GM21576 (cell line): ENCODE data around the gene SKIDA1.

ENCODE experiments used
- ATAC-seq: cut with Tn5 transposase; IDR thresholded peaks from one replicate; pipeline ENCODE4 v1.9.1; 2021; ENCODE audit warnings: mild to moderate bottlenecking, moderate library complexity; ENCODE audit not compliant: unreplicated experiment

Gene SKIDA1

DNA sequence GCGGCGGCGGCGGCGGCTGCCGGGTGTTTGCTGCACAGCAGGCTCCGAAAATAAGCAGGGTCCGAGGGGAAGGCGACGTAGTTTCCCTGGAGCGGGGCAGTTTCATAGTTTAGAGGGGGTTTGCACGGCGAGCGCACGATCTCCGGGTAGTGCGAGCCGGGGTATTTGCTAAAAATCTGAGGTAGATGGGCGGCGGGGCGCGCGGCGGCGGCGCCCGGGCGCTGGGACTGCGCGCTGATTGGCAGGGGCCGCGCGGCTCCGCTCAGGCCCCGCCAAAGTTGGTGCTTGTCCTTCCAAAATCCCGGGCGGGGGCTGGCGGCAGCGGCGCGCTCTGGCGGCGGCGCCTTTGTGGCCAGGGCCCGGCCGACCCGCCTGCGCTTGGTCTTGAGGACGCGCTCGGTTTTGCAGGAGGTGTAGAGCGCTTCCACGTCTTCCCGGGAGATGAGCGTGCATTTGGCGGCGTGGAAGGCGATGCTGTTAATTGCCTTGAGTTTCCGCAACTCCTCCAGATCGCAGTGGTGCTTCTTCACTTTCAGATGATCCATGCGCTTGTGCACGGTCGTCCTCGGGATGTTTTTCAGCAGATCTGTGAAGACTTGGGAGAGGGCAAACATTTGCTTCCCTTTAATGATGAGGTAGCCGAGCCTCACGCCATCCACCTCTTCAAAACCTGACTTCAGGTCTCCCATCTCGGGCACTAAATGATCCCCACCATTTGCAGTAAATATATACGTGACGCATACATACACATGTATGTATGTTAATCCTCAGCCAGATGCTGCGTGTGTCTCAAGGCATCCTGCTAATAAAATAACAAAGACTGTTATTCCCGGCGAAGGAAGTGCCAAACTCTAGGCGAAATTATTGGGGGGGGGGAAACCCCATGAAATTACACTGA, 8.1 kb downstream of the SKIDA1 start:
- peak; percentile 60 for ATAC-seq

DNA sequence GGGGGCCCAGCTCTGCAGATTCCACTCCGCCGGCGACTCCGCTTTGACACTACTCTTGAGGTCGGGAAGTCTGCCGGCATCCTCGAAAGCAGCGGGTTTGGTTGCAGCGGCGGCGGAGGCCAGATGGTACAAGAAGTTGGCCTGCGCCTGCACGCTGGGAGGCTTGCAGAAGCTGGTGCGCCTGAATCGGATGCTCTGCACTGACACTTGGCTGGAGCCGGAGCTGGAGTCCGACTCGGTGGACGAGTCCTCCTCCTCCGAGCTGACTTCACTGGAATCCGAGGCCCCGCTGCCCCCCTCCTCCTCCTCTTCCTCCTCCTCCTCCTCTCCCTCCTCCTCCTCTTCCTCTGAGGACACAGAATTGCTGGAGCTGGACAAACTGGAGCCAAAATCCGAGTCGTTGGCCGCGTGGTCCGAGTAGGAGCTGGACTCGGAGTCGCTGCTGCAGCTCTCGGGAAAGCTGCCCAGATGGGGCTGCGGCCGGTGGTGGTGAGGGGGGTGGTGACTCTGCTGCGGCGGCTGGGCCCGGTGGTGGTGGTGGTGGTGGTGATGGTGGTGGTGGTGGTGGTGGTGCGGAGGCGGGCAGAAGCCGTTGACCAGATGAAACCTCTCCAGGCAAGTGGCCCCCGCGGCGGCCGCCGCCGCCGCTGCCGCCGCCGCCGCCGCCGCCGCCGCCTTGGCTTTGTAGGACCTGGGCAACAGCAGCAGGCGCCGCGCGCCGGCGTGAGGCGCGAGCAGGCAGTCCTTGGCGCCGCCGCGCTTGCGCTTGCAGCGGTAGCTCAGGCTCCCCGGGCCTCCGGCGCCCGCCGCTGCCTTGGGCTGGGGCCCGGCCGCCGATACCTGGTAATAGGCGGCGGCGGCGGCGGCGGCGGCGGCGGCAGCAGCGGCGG, 9.0 kb downstream of the SKIDA1 start:
- peak; percentile 60 for ATAC-seq

DNA sequence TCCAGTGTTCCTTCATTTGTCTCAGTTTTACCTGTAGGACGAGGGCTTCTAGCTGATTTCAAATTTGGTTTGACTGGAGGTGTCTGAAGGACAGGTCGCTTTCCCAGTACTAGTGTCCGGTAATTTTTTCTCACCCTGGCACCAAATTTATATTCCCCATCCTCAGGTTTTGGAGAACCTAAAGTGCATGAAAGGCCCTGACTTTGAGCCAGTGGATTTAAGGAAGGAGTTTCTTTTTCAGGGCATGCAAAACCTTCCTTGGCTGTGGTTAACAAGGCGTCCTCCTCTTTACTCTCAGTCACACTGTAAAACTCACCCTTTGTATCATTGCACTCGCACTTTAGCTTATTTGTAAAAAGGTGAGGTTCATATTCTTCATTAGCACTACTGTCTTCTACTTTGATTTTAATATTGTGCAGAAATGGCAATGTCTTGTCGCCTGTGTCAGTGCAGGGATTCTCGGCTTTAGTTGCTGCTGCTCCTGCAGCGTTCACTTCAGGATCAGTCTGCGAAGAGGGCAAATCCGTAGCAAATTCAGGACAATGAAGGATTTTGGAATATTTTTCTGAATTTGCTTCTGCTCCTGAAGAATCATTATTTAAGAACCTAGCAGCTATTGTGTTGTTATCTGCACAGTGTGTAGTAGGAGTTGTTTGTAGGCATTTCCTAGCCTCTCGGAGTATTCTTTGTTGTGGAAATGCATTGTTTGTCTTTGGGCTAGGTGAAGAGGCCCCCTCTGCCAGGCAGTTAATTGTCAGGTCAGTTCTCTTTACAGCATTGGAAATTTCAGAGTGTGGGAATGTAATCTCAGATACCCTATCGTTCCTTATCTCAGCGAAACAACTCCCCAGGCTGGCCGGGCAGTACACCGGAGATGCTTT, 9.9 kb downstream of the SKIDA1 start:
- ATAC-seq: no peak

- no peak for ATAC-seq
Measured at GRCh38 chr10:21514818-21515351, 10.6 kb downstream of the SKIDA1 start.

GRCh38 chr10:21514129-21514817, 11.2 kb downstream of the SKIDA1 start:
- ATAC-seq: no peak

DNA sequence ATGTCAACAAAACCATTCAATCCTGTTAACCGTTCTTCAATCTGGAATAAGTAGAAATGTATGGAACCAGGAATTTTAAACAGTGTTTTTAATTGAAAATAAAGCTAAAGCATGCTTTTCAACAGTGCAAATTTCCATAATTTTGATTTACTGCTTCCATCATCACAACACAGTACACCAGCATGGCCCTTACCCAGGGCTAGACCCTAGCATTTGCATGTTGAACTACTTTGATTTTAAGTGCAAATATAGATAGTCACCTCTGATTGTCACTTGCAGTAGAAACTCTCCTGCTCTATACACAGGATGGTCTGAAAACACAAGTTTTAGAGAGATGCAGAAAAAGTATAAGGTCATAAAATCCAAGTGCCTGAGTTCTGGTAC, 12.1 kb downstream of the SKIDA1 start:
- ATAC-seq: no peak

- ATAC-seq: no peak
Measured at GRCh38 chr10:21512573-21513404, 12.7 kb downstream of the SKIDA1 start.

DNA sequence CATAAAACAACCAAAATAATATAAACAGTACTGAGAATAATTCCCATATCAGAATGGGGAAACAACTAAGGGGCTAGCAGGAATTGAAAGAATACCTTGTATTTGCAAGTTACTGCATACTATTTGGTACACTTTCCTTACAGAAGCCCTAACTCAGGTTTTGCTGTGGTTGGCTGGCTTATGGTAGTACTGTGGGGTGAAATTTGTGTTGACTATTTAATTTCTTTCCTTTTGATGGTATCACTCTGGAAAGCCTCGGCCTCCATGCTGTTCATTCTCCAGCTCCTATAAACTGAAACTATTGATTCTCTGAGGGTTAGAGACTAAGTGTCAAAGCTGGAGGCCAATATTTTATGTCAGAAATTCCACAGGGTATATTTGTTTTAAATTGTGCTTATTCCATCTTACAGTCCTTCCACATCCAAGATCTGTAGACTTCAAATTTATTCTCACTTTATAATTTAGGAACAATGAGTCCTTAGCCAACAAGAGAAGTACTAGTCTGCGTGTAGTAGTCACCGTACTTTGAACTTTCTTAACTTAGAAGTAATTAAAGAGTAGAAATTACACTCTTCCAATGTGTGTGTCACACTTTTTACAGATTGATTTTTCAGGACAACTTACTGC, 13.4 kb downstream of the SKIDA1 start:
- ATAC-seq: no peak

DNA sequence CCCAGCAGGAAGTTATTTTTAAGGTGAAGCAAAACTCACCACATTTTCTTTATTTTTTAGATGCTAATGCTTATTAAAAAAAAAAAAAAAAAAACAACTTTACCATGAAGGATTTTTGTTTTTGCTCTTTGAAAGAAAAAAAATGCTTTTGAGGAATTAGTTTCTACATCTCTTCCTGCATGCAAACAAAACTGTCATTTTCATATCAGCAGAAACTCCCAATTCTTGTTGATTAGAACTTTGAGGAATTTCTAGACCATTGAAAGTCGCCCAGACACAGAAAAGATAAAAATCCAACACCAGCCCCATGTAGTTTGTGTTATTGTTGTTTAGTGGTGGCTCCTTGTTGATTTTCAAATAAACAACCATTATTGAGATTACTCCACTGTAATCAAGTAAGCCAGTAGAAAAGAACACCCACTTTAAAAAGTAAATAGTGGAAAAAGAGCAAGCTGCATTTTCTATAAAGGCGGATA, 14.3 kb downstream of the SKIDA1 start:
- ATAC-seq: no peak

DNA sequence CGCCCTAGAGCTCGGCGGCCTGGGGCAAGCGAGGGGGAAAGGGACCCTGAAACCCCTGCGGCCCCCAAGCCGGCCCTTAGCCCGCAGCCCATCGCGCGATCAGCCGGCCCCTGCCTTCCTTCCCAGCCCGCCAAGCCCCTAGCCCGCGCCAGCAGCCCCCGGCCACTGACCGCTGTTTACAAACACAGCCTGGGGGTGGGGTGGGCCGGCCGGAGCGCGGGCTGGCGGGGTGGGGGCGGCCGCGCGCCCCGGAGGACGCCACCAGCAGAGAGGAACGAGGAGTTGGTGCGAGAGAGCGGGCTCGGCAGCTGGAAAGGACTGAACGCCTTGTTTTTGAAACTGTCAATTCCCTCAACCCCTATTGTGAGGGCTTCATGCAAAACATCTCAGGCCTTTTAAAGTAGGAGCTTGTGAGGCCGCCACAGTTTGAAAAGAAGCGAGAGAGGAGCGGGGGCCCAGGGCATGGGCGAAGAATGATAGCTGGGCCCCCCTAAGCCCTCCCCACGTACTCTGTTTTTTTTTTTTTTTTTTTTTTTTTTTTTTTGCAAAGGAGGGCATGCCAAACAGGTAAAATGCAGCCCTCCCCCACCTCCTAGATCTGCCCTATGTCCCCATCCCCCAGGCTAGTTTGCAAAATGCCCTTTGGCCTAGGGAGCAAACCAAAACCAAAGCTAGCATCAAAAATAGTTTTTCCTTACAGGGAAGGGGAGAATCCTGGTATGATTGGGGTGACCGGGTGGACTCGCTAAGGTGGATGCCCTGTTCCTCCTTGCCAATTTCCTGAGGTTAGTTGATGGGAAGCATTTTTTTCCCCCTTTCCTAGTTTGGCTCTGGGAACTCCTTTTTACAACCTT, 15.0 kb downstream of the SKIDA1 start:
- ATAC-seq: no peak

DNA sequence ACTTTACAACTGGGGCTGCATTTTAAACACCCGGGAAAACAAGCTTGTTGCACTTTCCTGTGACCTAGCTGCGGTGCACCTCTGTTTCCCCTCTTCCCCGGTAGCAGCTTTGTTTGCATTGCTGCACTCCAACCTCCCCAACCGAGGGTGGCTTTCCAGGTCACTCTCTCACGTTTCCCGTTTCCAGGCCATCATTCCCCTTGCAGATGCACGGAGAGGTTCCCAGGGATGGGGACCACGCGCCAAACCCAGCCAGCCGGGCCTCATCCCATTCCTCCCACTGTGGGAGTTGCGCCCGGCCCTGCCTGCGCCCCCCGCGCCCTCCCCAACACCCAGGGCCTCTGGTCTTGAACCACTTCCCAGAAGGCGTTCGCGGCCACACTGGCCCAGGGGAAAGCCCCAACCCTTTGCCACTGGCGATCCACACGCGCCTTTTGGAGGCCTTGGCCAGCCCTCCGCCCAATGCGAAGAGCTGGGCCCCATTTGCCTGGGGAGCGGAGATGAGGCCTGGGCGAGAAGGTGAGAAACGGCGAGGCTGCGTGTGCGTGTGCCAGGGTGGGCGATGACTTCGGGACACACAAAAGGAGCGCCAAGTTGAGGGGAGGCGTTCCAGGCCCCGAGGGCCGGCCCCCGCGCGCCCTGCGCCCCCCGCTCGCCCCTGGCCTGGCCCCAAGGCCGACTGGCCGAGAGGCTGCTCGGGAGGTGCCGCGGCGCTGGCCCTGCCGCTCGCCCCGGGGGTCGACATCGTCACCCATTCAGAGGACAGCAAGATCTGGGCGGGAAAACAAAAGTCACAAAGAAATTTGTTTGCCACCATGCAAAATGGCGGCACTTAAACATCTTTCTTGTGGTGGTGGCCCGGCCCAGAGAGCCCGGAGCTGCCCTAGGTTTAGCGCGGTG, 15.9 kb downstream of the SKIDA1 start:
- no peak for ATAC-seq

GRCh38 chr10:21508706-21509331, 16.7 kb downstream of the SKIDA1 start:
- ATAC-seq: no peak

DNA sequence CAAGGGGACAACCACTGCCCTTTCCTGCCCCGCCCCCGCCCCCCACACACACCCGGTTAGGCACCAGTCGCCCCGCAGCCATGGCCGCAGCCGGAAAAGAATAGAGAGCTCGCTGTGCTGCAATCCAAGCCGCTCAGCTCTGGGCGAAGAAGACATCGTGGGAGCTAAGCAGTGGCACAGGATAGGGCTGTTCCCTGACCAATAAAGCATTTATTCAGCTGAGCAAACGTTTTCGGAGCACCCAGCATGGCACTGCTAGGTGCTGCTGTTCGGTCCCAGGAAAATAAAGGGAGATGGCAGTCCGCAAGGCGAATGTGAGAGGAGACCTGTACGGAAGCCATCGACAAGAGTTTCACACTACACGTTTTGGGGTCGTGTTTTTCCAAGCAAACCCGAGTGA, 18.3 kb downstream of the SKIDA1 start:
- ATAC-seq: no peak

GRCh38 chr10:21506351-21506750, 19.1 kb downstream of the SKIDA1 start:
- no peak for ATAC-seq

DNA sequence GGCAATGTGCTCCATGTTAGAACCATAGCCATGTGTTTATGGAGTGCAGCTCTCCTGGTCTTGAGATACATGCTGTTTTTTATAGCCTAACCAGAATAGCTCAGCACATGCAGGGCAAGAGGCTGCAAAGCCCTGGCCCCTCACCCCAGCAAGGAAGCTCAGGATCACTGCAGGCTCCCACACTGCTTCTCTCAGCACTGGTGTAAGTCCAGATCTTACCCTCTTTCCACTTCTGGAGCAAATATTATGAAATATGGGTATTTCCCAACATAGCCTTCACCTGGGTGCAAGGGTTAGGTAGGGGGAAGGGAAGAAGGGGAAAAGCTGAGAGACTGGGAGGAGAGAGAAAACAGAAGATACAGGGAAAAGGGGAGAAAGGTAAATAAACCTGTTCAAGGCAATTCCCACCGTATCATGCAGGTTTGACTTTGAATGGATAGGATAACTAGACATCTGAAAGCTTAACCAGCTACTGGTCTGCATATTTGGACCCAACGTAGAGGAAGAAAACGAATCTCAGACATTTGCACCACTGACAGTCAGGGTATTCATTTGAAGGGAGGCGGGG, 19.7 kb downstream of the SKIDA1 start:
- ATAC-seq: no peak

DNA sequence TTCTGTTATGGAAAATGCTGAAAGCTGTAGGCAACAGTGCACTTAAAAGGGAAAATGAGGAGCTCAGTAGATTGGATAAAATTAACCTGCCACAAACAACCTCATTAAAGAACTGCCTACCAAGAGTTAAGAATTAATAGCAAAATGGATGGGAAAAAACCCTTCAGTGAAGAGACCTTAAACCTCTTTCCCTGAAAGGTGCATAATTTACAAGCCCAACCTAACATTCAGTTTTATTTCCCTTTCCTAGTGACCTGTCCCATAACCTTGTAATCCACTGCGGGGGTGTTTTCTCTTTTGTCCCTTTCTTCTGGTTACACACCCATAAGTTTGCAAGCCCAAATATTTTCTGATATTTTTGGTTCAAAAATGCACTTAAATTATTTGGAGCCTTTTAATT, 21.9 kb downstream of the SKIDA1 start:
- no peak for ATAC-seq
